CD14-positive monocyte (primary cell): Measurements from ENCODE around the gene ZZZ3. TPM values are rescaled to one million over a fixed set of nuclear protein-coding genes. Genes with fewer than 3 reads are reported as not detected.

Experiments
- DNase-seq, 3 donors: peaks; one replicate each; pipeline ENCODE4 v3.0.0-alpha.2; 2011 to 2022
- H2AFZ ChIP-seq: 2 replicates; pipeline ENCODE4 v1.6.0; 2012; ENCODE audit warnings: mild to moderate bottlenecking, low read depth, low read length, inconsistent platforms; ENCODE audit not compliant: insufficient read depth, poor library complexity, severe bottlenecking
- H3K27ac ChIP-seq, 2 donors: 1 replicate in 1 of 2; 2 replicates in 1 of 2; pipeline ENCODE4 v1.5.1; 2012 to 2013; ENCODE audit warnings: low read length in 2 of 2, control low read depth in 1 of 2, inconsistent platforms in 1 of 2, low read depth in 1 of 2, mild to moderate bottlenecking in 1 of 2
- H3K27me3 ChIP-seq, 2 donors: one replicate each; pipeline versions ENCODE4 v1.6.0 to v1.6.1; 2011 to 2013; ENCODE audit warnings: low read length in 2 of 2; ENCODE audit not compliant: control insufficient read depth in 2 of 2, insufficient read depth in 2 of 2
- H3K36me3 ChIP-seq, 2 donors: replicated peaks in 1 of 2; 1 replicate in 1 of 2; 2 replicates in 1 of 2; pipeline versions ENCODE4 v1.5.1 to v1.6.1; 2012 to 2013; ENCODE audit warnings: low read length in 2 of 2, control low read depth in 1 of 2, inconsistent platforms in 1 of 2, mild to moderate bottlenecking in 1 of 2; ENCODE audit not compliant: insufficient read depth in 2 of 2, control insufficient read depth in 1 of 2
- H3K4me1 ChIP-seq, 2 donors: 1 replicate in 1 of 2; 2 replicates in 1 of 2; pipeline versions ENCODE4 v1.5.1 to v1.6.1; 2012 to 2013; ENCODE audit warnings: low read length in 2 of 2, control low read depth in 1 of 2, inconsistent platforms in 1 of 2, mild to moderate bottlenecking in 1 of 2, moderate library complexity in 1 of 2; ENCODE audit not compliant: insufficient read depth in 2 of 2, control insufficient read depth in 1 of 2
- H3K4me2 ChIP-seq: replicated peaks from 2 replicates; pipeline ENCODE3; 2012; ENCODE audit warnings: low read length, moderate library complexity, mild to moderate bottlenecking; ENCODE audit not compliant: poor library complexity, severe bottlenecking; ENCODE audit errors: extremely low read depth
- H3K4me3 ChIP-seq, 3 experiments: fragments of 200-600 bp in 1 of 3; sonication (generic) in 1 of 3; replicated peaks in 1 of 3; 1 replicate in 2 of 3; 2 replicates in 1 of 3; pipeline ENCODE4 v1.5.1; 2011 to 2013; ENCODE audit warnings: low read length in 3 of 3, mild to moderate bottlenecking in 3 of 3, control low read depth in 2 of 3, low read depth in 2 of 3, inconsistent platforms in 1 of 3, moderate library complexity in 1 of 3
- H3K79me2 ChIP-seq: 2 replicates; pipeline ENCODE4 v1.6.0; 2012; ENCODE audit warnings: mild to moderate bottlenecking, control low read depth, inconsistent platforms, low read length, moderate library complexity; ENCODE audit not compliant: insufficient read depth
- H3K9ac ChIP-seq: 2 replicates; pipeline ENCODE4 v1.6.0; 2017; ENCODE audit warnings: low read length, mild to moderate bottlenecking; ENCODE audit not compliant: insufficient read depth, poor library complexity, severe bottlenecking
- H3K9me3 ChIP-seq, 2 donors: replicated peaks in 1 of 2; 1 replicate in 1 of 2; 2 replicates in 1 of 2; pipeline versions ENCODE4 v1.5.1 to v1.6.1; 2012 to 2013; ENCODE audit warnings: low read length in 2 of 2, control low read depth in 1 of 2; ENCODE audit not compliant: control insufficient read depth in 1 of 2, insufficient read depth in 1 of 2
- H4K20me1 ChIP-seq: 2 replicates; pipeline ENCODE4 v1.6.0; 2012; ENCODE audit warnings: mild to moderate bottlenecking, low read length, control low read depth, moderate library complexity; ENCODE audit not compliant: insufficient read depth
- H3K27ac Mint-ChIP-seq, 7 donors: one replicate each; pipeline ENCODE4 v1.8.0; 2020; ENCODE audit warnings: mild to moderate bottlenecking in 7 of 7, mixed read lengths in 7 of 7, moderate library complexity in 6 of 7, inconsistent platforms in 2 of 7
- H3K27me3 Mint-ChIP-seq, 3 donors: one replicate each; pipeline ENCODE4 v1.8.0; 2021 to 2022; ENCODE audit warnings: low read depth in 3 of 3, mild to moderate bottlenecking in 3 of 3, mixed read lengths in 3 of 3, moderate library complexity in 3 of 3, inconsistent platforms in 1 of 3
- H3K36me3 Mint-ChIP-seq, 2 donors: one replicate each; pipeline ENCODE4 v1.8.0; 2020; ENCODE audit warnings: mixed read lengths in 2 of 2, inconsistent platforms in 1 of 2, mild to moderate bottlenecking in 1 of 2
- H3K4me1 Mint-ChIP-seq: one replicate; pipeline ENCODE4 v1.8.0; 2020; ENCODE audit warnings: mild to moderate bottlenecking, mixed read lengths
- H3K4me3 Mint-ChIP-seq, 2 donors: one replicate each; pipeline ENCODE4 v1.8.0; 2020; ENCODE audit warnings: mild to moderate bottlenecking in 2 of 2, mixed read lengths in 2 of 2, moderate library complexity in 1 of 2
- H3K9me3 Mint-ChIP-seq, 7 donors: one replicate each; pipeline ENCODE4 v1.8.0; 2020 to 2022; ENCODE audit warnings: mixed read lengths in 7 of 7, mild to moderate bottlenecking in 6 of 7, moderate library complexity in 6 of 7, inconsistent platforms in 2 of 7
- CTCF ChIP-seq: fragments of 200-600 bp; IDR thresholded peaks from one replicate; pipeline ENCODE4 v1.8.0; 2022; ENCODE audit warnings: antibody characterized with exemption, mild to moderate bottlenecking
- WGBS: methylation state at CpG from one replicate; pipeline ENCODE4 v1.1.5; 2013; ENCODE audit warnings: missing lambda C conversion rate; ENCODE audit not compliant: insufficient coverage; 5-methylcytosine and 5-hydroxymethylcytosine counted together
- intact Hi-C, 2 donors: fragments of 100-400 bp; cut with micrococcal nuclease; formaldehyde crosslinking; loops; one replicate each; pipeline versions ENCODE4 v1.15.0 to v1.15.1; 2023
- polyA plus RNA-seq, 3 donors: library from polyadenylated mRNA; depleted of rRNA in 1 of 3; unstranded in 2 of 3; stranded (reverse) in 1 of 3; fragments of 300-500 nt in 2 of 3; fragments of >200 nt in 1 of 3; fragmentation: Illumina TruSeq in 2 of 3; gene quantifications; 1 replicate in 2 of 3; 2 replicates in 1 of 3; pipeline ENCODE4 v1.2.3, GENCODE V29; 2012 to 2021

The ZZZ3 gene
- polyA plus RNA-seq, 3 donors = 8.1 to 12.3 (median 10.0) TPM

GRCh38 chr1:77659879-77660593, 22.4 kb downstream of the ZZZ3 start:
- H3K4me3 ChIP-seq = no peak overlapping the region
- H3K4me3 Mint-ChIP-seq = no peak overlapping the region
- TF ChIP-seq CTCF = no peak

GRCh38 chr1:77658271-77658670, 24.2 kb downstream of the ZZZ3 start:
- Histone ChIP-seq H4K20me1 (peaks cover 67% of the 10 kb centered on the region), H3K4me1 (no peaks in the 10 kb centered on the region), H3K79me2 (peaks cover 97% of the 10 kb centered on the region), H3K9ac (no peak overlapping the region), H3K4me2 (no peak overlapping the region), H3K36me3 (peaks cover 0 to 6% of the 10 kb centered on the region in 2 donors), H3K27ac (no peak overlapping the region), H3K4me3 (no peak overlapping the region), H3K27me3 (no peaks in the 10 kb centered on the region), H2AFZ (no peak overlapping the region), H3K9me3 (no peaks in the 10 kb centered on the region)
- no CpG with 5 or more reads among the region's 6 CpGs for WGBS
- TF ChIP-seq CTCF = no peak
- H3K36me3 Mint-ChIP-seq = peaks cover 0 to 14% of the 10 kb centered on the region in 2 donors
- no peaks in the 10 kb centered on the region for H3K4me1 Mint-ChIP-seq
- H3K27ac Mint-ChIP-seq = no peak overlapping the region
- H3K4me3 Mint-ChIP-seq = no peak overlapping the region
- DNase-seq = no peak
- intact Hi-C loops = no loop called here
- peaks cover 0 to 2% (median 0%) of the 10 kb centered on the region in 7 donors for H3K9me3 Mint-ChIP-seq
- H3K27me3 Mint-ChIP-seq = no peaks in the 10 kb centered on the region

More at GRCh38 chr1:77659879-77660593, 22.4 kb downstream of the ZZZ3 start:
- intact Hi-C loops = no loop called here
- no peaks in the 10 kb centered on the region for H3K9me3 ChIP-seq
- WGBS = 100% methylated on average over 3 of the region's 4 CpGs
- Mint-ChIP-seq H3K27me3 (no peaks in the 10 kb centered on the region), H3K4me1 (peaks cover 3% of the 10 kb centered on the region), H3K36me3 (peaks cover 0 to 11% of the 10 kb centered on the region in 2 donors), H3K27ac (peak overlapping the region in 2 of 7 donors; percentile 38 to 77), H3K9me3 (peaks cover 0 to 2% (median 0%) of the 10 kb centered on the region in 7 donors)
- H3K9ac ChIP-seq = no peak overlapping the region
- H3K4me2 ChIP-seq = no peak overlapping the region
- H3K27ac ChIP-seq = no peak overlapping the region
- no peak overlapping the region for H2AFZ ChIP-seq
- H3K4me1 ChIP-seq = no peaks in the 10 kb centered on the region
- H3K79me2 ChIP-seq = peaks cover 98% of the 10 kb centered on the region
- H4K20me1 ChIP-seq = peaks cover 74% of the 10 kb centered on the region
- peaks cover 0 to 6% of the 10 kb centered on the region in 2 donors for H3K36me3 ChIP-seq
- DNase-seq = no peak
- H3K27me3 ChIP-seq = no peaks in the 10 kb centered on the region
